AG08395 (cell line): ENCODE measurements around the gene SUN1.

Experiments
- DNase-seq: peaks from one replicate; pipeline ENCODE4 v3.0.0; 2012; ENCODE audit warnings: mixed read lengths, low spot score

The SUN1 gene

DNA sequence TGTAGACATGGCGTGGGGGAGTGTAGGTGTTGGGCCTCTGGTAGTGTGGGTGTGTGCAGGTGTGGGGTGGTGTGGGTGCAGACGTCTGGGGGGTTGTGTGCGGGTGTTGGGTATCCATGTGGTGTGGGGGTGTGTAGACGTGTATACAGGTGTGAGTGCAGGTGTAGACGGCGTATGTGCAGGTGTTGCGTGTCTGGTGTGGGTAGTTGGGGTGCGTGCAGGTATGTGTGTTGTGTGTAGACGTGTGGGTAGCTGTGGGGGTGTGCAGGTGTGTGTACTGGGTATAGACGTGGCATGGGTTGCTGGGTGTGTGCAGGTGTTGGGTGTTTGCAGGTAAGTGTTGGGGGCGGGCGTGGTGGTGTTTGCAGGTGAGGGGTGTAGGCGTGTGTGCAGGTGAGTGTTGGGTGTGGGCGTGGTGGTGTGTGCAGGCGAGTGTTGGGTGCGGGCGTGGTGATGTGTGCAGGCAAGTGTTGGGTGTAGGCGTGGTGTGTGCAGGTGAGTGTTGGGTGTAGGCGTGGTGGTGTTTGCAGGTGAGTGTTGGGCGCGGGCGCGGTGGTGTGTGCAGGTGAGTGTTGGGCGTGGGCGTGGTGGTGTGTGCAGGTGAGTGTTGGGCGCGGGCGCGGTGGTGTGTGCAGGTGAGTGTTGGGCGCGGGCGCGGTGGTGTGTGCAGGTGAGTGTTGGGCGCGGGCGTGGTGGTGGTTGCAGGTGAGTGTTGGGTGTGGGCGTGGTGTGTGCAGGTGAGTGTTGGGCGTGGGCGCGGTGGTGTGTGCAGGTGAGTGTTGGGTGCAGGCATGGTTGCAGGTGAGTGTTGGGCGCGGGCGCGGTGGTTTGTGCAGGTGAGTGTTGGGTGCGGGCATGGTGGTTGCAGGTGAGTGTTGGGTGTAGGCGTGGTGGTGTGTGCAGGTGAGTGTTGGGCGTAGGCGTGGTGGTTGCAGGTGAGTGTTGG lies 60.6 kb downstream of the SUN1 start:
- DNase-seq = no peak

DNA sequence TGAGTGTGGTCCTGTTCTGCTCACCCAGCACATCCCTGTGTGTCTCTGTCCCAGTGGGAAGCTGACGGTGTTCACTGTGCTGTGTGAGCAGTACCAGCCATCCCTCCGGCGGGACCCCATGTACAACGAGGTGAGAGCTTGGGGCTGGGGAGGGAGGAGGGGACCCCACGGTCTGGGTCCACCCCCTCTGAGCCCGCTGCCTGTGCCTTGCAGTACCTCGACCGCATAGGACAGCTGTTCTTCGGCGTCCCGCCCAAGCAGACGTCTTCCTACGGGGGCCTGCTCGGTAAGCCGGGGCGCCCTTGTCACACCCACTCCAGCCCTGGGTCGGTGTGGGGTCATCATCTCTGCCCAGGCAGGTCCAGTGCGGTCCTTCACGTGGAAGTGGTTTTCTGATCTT lies 61.4 kb downstream of the SUN1 start:
- DNase-seq = no peak

DNA sequence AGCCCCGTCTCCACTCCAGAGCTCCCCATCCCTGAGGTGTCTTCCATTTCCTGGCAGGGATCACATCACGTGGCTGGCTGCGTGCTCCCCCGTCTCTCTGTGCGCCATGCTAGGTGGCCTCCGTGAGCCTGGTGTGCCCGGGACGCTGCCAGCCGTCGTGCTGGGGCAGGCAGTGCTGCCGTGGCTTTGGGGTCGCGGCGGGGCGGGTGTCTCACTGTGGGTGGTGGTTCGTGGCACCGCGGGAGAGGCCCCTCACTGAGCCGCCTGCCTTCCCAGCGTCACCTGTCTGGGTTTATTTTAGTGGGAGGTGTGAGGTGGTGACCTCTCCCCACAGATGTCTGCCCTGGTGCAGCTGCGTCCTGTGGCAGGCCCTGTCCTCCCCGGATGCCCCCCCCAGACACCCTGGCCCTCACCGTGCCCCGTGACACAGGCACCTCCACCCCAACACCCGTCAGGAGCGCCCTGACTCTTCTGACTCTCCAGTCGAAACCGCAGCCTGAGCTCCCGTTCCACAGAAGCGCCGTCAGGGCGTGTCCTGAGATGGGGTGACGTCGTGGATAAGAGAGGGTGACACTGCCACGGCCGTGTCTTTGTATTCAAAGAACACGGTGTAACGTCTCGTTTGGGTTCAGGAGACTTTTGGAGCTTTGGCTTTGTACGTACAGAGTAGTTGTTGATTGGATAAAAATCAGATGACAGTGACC lies 62.0 kb downstream of the SUN1 start:
- no peak for DNase-seq

DNA sequence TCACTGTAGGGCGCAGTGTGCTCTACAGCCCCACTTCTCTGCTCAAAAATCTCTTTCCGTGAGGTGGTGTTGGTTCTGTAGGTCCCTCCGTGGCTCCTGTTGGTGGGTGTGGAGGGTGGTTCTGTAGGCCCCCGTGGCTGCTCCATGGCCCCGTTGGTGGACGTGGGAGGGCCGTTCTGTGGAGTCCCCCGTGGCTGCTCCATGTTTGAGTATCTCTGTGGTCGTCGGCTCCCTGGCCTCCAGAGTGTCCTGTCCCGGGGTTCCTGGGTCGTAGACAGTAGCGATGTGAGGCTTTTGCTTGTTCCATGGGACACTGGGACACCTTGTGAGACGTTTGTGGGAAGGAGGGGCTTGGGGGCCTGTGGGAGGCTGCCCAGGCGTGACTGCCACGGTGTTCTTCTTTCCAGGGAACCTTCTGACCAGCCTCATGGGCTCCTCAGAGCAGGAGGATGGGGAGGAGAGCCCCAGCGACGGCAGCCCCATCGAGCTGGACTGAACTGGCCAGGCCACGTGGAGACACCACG lies 62.7 kb downstream of the SUN1 start:
- DNase-seq = no peak

DNA sequence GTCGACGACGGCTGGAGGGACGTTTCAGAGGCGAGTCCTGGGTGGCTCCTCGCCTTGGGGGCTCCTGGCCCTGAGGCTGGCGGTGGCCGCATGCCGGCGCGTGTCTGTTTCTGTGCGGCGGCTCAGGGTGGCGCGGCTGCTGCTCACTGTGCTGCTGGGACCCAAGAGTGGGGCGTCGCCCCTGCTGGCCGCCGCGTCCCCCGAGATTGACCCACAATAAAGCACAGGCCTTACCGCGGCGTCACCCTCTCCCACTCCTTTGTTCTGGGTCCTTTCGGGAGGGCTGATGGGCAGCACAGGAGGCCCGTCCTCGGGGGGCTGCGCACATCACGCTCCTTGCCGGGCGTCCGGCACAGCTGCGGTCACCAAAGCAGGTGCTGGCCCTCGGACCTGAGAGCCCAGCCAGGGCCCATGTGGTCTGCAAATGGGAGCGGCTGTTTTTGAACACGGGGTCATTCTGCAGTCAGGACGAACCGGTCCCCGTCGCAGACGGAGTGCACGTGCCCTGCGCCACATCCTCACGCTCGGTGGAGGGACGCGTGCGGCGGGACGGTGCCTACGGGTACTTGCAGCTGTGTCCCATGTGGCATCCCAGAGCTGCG lies 63.3 kb downstream of the SUN1 start:
- no peak for DNase-seq

DNA sequence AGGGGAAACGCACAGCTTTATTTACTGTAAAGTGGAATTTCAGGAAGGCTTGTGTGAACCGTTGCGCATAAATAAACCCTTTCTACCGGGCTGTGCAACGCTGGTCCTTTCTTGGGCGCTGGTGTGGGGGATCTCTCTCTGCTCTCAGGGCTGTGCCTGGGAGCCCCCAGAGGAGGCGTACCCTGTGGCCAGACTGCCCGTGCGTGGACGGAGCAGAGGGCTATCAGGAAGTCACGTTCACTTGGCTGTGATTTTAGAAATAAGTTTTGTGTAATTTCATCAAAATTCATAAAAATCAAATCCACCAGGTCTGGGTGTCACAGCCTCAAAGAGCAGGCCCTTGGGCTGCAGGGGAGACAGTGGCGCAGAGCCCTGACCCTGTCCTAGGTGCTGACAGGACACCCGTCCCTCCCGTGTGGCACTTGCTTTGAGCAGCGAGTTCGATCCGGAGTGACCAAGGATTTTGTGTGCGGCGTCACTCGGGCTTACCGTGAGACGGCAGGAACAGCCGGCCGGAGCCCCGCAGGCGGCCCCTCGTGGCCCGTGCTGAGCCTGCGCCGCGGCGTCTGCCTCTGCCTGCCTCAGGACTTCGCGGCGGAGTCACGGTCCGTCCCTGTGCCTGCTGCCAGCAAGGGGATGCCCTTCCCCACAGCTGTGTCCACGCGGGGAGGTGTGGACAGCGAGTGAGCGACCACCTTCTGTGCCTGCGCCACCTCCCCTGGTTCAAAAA lies 64.2 kb downstream of the SUN1 start:
- DNase-seq = no peak

DNA sequence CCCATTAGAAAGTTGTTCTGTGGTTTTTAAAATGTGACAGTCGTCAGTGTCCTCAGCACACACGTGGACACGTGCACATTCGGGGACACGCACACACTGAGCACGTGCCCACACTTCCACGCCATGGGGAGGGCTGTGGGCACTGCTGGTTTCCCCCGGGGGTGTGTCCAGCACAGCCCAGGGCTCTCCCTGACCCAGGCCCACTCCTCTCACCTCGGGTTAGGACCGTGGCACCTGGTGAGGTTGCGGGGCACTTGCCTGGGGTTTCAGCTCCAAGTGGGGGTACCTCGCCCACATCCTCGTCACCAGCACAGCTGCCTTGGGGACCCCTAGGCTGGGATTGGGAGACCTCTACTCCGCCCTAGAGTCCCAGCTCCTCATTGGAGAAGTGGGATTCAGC lies 64.8 kb downstream of the SUN1 start:
- DNase-seq = no peak

DNA sequence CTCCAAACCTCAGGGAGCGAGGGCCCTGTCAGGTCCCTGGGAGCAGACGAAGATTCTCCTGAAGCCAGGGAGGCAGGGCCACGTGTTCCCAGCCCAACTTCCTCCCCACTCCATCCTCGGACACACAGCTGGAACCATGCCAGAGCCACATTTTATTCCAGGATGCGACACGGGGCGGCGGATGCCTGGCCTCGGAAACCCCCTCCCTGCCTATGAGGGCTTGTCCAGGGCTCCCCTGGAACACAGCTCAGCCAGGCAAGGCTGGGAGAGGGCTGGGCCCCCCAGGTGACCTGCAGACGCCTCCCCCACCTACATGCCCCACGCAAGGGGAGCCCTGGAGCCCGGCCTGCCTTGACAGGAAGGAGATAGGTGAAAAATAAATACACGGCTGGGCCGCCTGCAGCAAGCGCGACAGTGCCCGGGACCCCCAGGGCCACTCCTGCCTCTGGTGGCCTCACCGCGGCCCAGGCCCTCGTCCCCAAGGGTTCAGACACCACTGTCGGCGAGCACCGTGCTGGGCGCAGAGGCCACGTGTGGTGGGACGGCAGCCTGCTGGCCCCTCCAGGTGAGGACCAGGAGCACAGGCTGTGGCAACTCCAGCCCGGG lies 65.6 kb downstream of the SUN1 start:
- DNase-seq = no peak

DNA sequence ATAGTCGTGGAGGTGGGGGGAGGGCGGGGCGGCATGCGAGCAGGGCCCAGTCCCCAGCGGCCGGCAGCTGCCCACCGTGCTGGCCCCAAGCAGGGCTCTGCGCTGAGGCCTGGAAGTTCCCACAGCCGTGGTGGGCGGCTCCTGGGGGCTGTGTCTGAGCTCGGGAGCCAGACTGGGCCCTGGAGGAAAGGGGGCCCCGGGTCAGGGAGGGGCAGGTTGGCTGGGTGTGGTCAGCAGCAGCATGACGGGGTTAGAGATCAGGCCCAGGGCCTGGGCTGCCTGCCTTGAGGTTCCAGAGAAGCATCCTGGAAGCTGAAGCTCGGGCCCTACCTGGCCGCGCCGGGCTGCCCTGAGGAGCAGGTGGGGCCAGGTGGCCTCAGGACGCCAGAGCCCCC lies 66.2 kb downstream of the SUN1 start:
- no peak for DNase-seq

DNA sequence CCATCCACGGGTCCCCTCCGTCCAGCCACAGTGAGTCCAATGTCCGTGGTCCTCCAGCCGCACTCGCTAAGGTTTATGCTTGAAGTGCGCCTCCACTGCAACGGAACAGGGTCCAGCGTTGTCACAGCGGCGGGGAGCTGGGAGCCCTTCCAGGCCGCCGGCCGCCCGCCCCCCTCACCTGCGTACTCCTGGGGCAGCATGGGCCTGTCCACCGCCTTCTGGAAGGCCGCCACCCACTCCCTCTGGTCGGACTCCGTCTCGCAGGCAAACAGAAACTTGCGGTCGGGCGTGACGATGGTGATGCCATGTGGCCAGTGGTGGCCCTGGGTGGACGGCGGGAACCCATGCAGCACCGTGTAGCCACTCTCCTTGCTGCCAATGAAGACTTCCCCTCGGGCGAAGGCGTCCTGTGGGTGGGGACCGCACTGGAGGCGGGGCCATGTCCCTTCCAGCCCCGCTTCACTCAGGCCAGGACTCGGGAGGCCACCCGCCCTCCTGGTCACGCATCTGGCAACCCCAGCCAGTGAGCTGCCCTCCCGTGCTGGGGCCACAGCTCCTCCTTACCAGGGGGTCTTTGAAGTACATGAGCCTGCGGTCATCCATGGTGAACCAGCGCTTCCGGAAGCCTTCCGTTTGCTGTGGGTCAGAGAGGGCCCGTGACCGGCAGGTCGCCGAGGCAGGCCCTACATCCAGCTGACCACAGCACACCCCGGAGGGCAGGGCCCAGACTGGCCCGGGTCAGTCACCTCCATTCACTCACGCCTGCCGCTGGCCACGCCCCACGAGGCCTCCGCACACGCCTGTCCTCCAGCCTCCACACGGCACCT lies 66.8 kb downstream of the SUN1 start:
- no peak for DNase-seq

DNA sequence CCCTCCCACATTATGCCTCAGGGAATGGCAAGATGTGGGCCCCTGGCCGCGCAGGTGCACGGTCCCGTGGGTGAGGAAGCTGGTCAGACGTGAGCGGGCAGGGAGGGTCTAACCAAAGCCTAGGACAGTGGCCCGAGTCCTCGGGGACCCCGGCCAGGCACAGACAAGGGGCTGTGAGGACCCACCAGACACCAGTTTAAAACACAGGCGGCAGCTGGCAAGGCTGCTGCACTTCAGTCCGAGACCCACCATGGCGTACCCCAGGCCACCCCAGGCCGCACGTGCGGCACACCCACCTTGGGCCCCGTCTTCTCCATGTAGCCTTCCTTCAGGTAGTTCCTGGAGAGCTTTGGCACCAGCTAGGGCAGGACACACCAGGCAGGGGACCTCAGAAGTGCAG lies 67.5 kb downstream of the SUN1 start:
- no peak for DNase-seq

DNA sequence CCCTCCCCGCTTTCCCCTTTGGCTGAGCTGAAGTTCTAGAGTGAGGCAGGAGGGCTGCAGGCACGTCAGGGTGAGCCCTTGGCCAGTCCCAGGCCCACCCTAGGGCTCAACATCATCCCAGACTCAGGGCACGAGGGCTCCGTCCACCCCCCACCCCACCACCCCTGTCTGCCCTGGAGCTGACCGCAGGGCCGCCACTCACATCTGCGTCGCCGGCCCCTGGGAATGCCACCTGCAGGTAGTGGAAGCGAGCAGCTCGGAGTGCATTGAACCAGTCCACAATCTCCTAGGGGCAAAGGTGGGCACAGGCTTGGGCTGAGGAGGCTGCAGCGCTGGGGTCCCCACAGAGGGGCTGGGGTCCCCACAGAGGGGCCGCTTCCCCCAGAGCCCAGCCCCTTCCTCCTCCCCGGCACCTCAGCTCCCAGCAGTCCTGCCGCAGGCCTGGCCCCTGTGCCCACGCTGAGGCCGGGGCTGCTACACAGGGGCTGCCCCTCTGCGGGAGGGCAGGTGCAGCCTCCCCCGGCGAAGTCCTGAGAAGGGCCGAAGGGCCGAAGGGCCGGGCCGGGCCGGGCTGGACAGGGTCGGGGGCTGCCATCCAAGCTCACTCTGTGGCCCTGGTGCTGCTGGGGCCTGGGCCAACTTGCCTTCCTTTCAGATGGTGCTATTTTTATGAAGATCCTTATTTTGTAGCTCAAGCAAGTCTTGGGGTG lies 68.2 kb downstream of the SUN1 start:
- DNase-seq = no peak

DNA sequence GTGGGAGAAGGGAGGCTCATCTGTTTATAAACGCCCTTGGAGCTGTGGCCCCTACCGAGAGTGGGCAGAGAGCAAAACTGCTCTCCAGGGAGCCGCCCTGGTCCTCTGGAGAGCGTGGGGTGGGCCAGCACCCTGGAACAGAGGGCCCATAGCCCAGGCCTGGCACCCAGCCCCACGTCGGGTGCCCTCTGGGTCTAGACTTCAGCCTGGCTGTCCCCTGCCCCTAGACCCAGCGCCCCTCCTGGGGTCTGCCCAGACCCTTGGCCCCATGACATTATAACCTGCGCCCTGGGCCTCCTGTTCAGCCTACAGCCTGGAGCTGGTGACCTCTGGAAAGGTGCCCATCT lies 68.7 kb downstream of the SUN1 start:
- DNase-seq = no peak

DNA sequence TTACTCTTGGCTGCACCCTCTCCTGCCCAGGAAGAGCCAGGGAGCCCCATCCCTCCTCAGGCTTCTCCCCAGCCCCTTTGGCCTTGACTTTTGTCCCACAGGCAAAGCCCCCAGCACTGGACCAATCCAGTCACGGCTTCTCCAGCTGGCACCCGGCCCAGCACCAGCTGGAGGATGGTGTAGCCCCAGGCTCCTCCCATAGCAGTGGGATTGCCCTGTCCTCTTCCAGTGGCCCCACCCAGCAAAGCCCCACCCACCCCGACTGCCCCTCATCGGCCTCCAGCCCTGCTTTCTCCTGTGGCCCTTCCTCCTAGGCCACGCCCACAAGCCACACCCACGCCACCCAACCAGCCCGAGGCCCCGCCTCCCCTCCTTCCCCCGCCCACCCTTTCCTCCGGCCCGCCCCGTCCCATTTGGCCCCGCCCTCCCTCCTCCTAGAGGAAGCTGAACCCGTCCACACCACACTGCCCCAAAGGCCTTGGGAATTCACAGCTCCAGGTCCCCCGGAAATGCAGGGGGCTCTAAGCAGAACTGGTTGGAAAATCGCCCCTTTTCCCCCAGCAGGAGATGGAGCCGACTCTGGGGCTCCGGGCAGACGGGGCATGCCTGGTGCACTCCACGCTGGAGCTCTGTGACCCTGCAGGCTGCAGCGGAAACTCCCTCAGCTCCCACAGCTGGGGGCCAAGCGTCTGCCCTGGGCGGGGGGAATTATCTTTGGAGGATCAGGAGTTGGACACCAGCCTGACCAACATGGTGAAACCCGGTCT lies 69.3 kb downstream of the SUN1 start:
- peak; percentile 92 for DNase-seq

DNA sequence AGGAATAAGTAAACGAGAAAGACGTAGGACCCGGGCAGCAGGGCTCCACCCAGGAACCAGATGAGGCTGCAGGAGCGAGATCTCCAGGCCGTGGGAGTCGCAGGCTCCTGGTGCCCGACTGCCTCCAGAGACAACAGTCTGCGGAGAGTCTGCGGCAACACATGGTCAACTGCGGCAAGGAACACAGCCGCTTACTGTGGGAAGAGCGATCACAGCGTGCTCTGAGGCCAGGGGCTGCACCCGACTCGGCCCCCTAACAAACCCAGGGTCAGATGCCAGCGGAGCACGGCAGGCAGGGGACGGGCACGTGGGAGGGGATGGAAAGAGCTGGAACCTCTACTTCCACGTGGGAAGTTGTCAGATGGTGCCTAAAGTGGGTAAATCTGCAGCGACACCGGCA lies 70.7 kb downstream of the SUN1 start:
- DNase-seq = no peak

DNA sequence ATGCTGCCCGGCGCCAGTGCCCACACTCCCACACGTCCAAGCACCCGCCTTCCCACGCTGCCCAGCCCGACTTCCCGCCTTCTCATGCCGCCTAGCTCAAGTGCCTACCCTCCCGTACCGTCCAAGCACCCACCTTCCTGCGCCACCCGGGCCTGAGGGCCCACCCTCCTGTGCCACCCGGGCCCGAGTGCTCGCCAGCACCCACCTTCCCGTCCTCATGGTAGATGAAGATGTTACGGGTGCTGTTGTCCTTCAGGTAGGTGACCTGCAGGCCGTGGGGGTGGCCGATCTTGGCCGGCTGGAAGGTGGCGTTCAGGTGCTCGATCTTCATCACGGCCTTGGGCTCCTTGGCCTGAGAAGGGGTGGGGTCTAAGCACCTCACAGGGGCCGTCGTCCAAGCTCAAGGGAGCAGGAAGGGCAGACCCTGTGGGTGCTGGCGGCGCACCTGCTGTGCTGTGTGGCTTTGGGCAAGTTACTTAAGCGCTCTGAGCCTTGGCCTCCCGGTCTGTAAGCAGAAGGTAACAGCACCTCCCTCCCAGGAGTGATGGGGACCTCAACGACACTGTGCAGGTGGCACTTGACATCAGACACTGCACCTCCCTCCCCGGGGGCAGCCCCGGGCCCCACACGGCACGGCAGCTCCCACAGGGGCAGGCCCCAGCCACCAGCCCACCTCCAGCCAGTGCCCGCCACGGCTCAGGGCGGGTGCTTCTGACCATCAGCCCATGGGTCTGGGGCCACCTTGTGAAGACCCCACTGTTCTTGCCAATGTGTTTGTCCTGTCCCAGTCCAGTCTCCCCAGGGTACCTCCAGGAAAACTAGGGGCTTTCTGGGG lies 71.9 kb downstream of the SUN1 start:
- DNase-seq = no peak

DNA sequence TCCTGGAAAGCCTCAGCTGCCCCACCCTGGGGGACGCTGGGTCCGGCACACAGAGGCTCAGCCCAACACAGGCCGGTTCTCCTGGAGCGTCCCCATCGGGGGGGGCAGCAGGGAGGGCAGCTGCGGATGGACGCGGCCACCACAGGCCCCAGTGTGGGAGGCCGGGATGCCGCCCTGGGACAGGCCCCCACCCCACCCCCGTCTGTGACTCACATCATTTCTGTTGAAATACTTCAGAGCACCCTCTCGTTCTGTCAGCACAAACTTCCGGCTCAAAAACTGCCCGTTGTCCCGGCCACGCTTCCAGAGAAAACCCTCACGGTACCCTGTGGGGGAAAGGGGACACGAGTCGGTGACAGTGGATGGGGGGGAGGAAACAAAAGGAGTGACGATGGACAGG lies 72.6 kb downstream of the SUN1 start:
- peak; percentile 42 for DNase-seq

DNA sequence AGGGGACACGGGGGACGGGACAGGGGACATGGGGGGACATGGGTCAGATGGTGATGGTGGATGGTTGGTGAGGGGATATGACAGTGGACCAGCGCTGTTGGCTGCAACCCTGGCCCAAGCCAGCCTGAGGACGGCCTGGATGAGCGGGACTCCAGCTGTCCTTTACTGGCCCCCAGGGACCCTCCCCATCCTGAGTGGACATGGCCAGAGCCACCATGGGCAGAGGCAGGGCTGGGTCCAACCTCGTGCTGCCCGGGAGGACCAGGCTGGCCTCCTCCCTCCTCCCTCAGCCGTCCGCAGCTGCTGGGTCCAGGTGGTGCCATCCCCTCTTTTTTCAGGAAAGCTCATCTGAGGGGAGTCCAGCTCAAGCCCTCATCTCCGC lies 74.5 kb downstream of the SUN1 start:
- DNase-seq = no peak
